ENCODE results near the gene ADAMTS6.
A peak's percentile ranks its signal among the peaks of the same experiment; 100 is the strongest.

The ADAMTS6 gene

GRCh38 chr5:65126542-65127069 lies 355.1 kb downstream of the ADAMTS6 start:
- Mint-ChIP-seq H3K27ac (peak overlapping the region; percentile 85), H3K4me1 (peaks cover 33% of the 10 kb centered on the region), H3K27me3 (ENCODE audit: low read depth, poor library complexity) (peaks cover 3% of the 10 kb centered on the region), H3K9me3 (peaks cover 3% of the 10 kb centered on the region), H3K36me3 (ENCODE audit: low read depth) (no peaks in the 10 kb centered on the region), H3K4me3 (no peak overlapping the region)
- no peak for TF ChIP-seq CTCF (IDR thresholded peaks at IDR 0.05)
- DNase-seq = no peak

- no peak for DNase-seq
- no peak for TF ChIP-seq CTCF (IDR thresholded peaks at IDR 0.05)
- H3K27me3 Mint-ChIP-seq (ENCODE audit: low read depth, poor library complexity) = peaks cover 3% of the 10 kb centered on the region
- peaks cover 3% of the 10 kb centered on the region for H3K9me3 Mint-ChIP-seq
- H3K4me1 Mint-ChIP-seq = peaks cover 33% of the 10 kb centered on the region
- H3K36me3 Mint-ChIP-seq (ENCODE audit: low read depth) = no peaks in the 10 kb centered on the region
- H3K4me3 Mint-ChIP-seq = no peak overlapping the region
- no peak overlapping the region for H3K27ac Mint-ChIP-seq
These were observed 355.9 kb downstream of the ADAMTS6 start for GRCh38 chr5:65125591-65126541.

GRCh38 chr5:65121880-65122436 lies 359.8 kb downstream of the ADAMTS6 start:
- DNase-seq = no peak
- H3K4me1 Mint-ChIP-seq = peaks cover 24% of the 10 kb centered on the region
- peaks cover 31% of the 10 kb centered on the region for H3K9me3 Mint-ChIP-seq
- H3K27me3 Mint-ChIP-seq (ENCODE audit: low read depth, poor library complexity) = peaks cover 3% of the 10 kb centered on the region
- peaks cover 9% of the 10 kb centered on the region for H3K36me3 Mint-ChIP-seq (ENCODE audit: low read depth)
- H3K4me3 Mint-ChIP-seq = no peak overlapping the region
- H3K27ac Mint-ChIP-seq = no peak overlapping the region
- no peak for TF ChIP-seq CTCF (IDR thresholded peaks at IDR 0.05)

GRCh38 chr5:65120371-65120967 lies 361.3 kb downstream of the ADAMTS6 start:
- Mint-ChIP-seq H3K4me1 (peaks cover 9% of the 10 kb centered on the region), H3K9me3 (peaks cover 42% of the 10 kb centered on the region), H3K36me3 (ENCODE audit: low read depth) (peaks cover 9% of the 10 kb centered on the region), H3K27me3 (ENCODE audit: low read depth, poor library complexity) (peaks cover 3% of the 10 kb centered on the region), H3K27ac (no peak overlapping the region), H3K4me3 (no peak overlapping the region)
- TF ChIP-seq CTCF (IDR thresholded peaks at IDR 0.05) = no peak
- DNase-seq = no peak

GRCh38 chr5:65117525-65117924 lies 364.2 kb downstream of the ADAMTS6 start:
- Mint-ChIP-seq H3K27ac (no peak overlapping the region), H3K4me3 (no peak overlapping the region), H3K9me3 (peaks cover 46% of the 10 kb centered on the region), H3K27me3 (ENCODE audit: low read depth, poor library complexity) (no peaks in the 10 kb centered on the region), H3K4me1 (peaks cover 9% of the 10 kb centered on the region), H3K36me3 (ENCODE audit: low read depth) (peaks cover 9% of the 10 kb centered on the region)
- no peak for DNase-seq
- TF ChIP-seq CTCF (IDR thresholded peaks at IDR 0.05) = no peak

Measured in nephron progenitor cell (in vitro differentiated cells).